IMR-90 (cell line): Measurements from ENCODE around the gene RPL4. TPM values are rescaled to one million over a fixed set of nuclear protein-coding genes. Genes with fewer than 3 reads are reported as not detected.

Source experiments
- ATAC-seq: fragments of 200-7000 bp; cut with Tn5 transposase; 2 replicates; pipeline ENCODE4 v1.9.1; 2020; ENCODE audit warnings: low read depth, mild to moderate bottlenecking, moderate library complexity
- BruUV-seq: library from RNA; stranded (reverse); fragments of 400-500 nt; replicated peaks from 2 replicates; lab custom pipeline; 2021; lab: Mats Ljungman, UMichigan
- CTCF ChIA-PET: fragments of 300-600 bp; formaldehyde crosslinking; extraction: SDS; loops from one replicate; lab custom pipeline; 2021; ENCODE audit warnings: antibody characterized with exemption; lab: Yijun Ruan, JAX
- POLR2A ChIA-PET: fragments of 300-600 bp; sonication (Branson Sonifier 250); formaldehyde crosslinking; loops from one replicate; lab custom pipeline; 2022; ENCODE audit warnings: antibody characterized with exemption; ENCODE audit not compliant: unreplicated experiment; lab: Charles Lee
- DNase-seq: peaks from one replicate; pipeline ENCODE4 v3.0.0; 2013
- H2AFZ ChIP-seq: replicated peaks from 2 replicates; pipeline ENCODE3; 2013; ENCODE audit warnings: low read length, mild to moderate bottlenecking; ENCODE audit not compliant: poor library complexity
- H2AK5ac ChIP-seq: 2 replicates; pipeline ENCODE4 v1.6.1; 2013; ENCODE audit warnings: low read depth, low read length, inconsistent platforms
- H2AK9ac ChIP-seq: replicated peaks from 2 replicates; pipeline ENCODE3; 2013; ENCODE audit warnings: mild to moderate bottlenecking, low read depth, low read length, moderate library complexity; ENCODE audit not compliant: poor library complexity
- H2BK120ac ChIP-seq: 2 replicates; pipeline ENCODE4 v1.6.1; 2013; ENCODE audit warnings: low read depth, low read length, inconsistent platforms
- H2BK15ac ChIP-seq: 3 replicates; pipeline ENCODE4 v1.6.1; 2013; ENCODE audit warnings: low read depth, low read length, inconsistent platforms
- H2BK20ac ChIP-seq: 2 replicates; pipeline ENCODE4 v1.6.1; 2013; ENCODE audit warnings: low read depth, mild to moderate bottlenecking, inconsistent platforms, low read length, moderate library complexity
- H2BK5ac ChIP-seq: 2 replicates; pipeline ENCODE4 v1.6.1; 2013; ENCODE audit warnings: mild to moderate bottlenecking, low read depth, low read length, inconsistent platforms; ENCODE audit not compliant: poor library complexity, severe bottlenecking
- H3K14ac ChIP-seq: replicated peaks from 2 replicates; pipeline ENCODE4 v1.6.1; 2013; ENCODE audit warnings: low read depth, low read length, inconsistent platforms
- H3K18ac ChIP-seq: 2 replicates; pipeline ENCODE4 v1.6.1; 2013; ENCODE audit warnings: low read depth, low read length, control low read depth
- H3K23ac ChIP-seq: 2 replicates; pipeline ENCODE4 v1.6.1; 2013; ENCODE audit warnings: low read depth, low read length, inconsistent platforms
- H3K27ac ChIP-seq: 2 replicates; pipeline ENCODE4 v1.5.1; 2013; ENCODE audit warnings: mild to moderate bottlenecking, control low read depth, low read length; ENCODE audit not compliant: insufficient read depth
- H3K27me3 ChIP-seq: 2 replicates; pipeline ENCODE4 v1.6.1; 2013; ENCODE audit warnings: low read length; ENCODE audit not compliant: control insufficient read depth, insufficient read depth
- H3K36me3 ChIP-seq: 2 replicates; pipeline ENCODE4 v1.6.1; 2013; ENCODE audit warnings: low read length, mixed read lengths; ENCODE audit not compliant: control insufficient read depth, insufficient read depth
- H3K4ac ChIP-seq: 2 replicates; pipeline ENCODE4 v1.6.1; 2013; ENCODE audit warnings: low read depth, low read length, inconsistent platforms
- H3K4me1 ChIP-seq: 2 replicates; pipeline ENCODE4 v1.6.1; 2013; ENCODE audit warnings: low read length, mixed read lengths; ENCODE audit not compliant: control insufficient read depth, insufficient read depth
- H3K4me2 ChIP-seq: 2 replicates; pipeline ENCODE4 v1.6.1; 2013; ENCODE audit warnings: low read depth, mild to moderate bottlenecking, control low read depth, low read length, moderate library complexity
- H3K4me3 ChIP-seq: 2 replicates; pipeline ENCODE4 v1.5.1; 2013; ENCODE audit warnings: low read depth, mild to moderate bottlenecking, control low read depth, low read length, moderate library complexity; ENCODE audit not compliant: insufficient read depth
- H3K56ac ChIP-seq: 2 replicates; pipeline ENCODE4 v1.6.1; 2013; ENCODE audit warnings: low read length, inconsistent platforms; ENCODE audit not compliant: insufficient read depth; ENCODE audit errors: extremely low read depth
- H3K79me1 ChIP-seq, 2 experiments: 2 replicates each; pipeline ENCODE4 v1.6.1; 2013; ENCODE audit warnings: low read length in 2 of 2, inconsistent platforms in 1 of 2, low read depth in 1 of 2
- H3K9ac ChIP-seq: 2 replicates; pipeline ENCODE4 v1.6.1; 2013; ENCODE audit warnings: low read depth, low read length, control low read depth
- H3K9me1 ChIP-seq: 2 replicates; pipeline ENCODE4 v1.6.1; 2013; ENCODE audit warnings: low read length, inconsistent platforms; ENCODE audit not compliant: insufficient read depth
- H3K9me3 ChIP-seq: 2 replicates; pipeline ENCODE4 v1.6.1; 2013; ENCODE audit warnings: low read length; ENCODE audit not compliant: control insufficient read depth, insufficient read depth
- H4K20me1 ChIP-seq: 2 replicates; pipeline ENCODE4 v1.6.1; 2013; ENCODE audit warnings: low read length, inconsistent platforms; ENCODE audit not compliant: insufficient read depth
- H4K5ac ChIP-seq: 2 replicates; pipeline ENCODE4 v1.6.1; 2013; ENCODE audit warnings: mild to moderate bottlenecking, low read depth, low read length, control low read depth
- H4K8ac ChIP-seq, 2 experiments: 2 replicates each; pipeline ENCODE4 v1.6.1; 2013; ENCODE audit warnings: low read depth in 2 of 2, low read length in 2 of 2, control low read depth in 1 of 2, inconsistent platforms in 1 of 2
- H4K91ac ChIP-seq: 2 replicates; pipeline ENCODE4 v1.6.1; 2013; ENCODE audit warnings: low read depth, low read length, inconsistent platforms; ENCODE audit not compliant: insufficient read depth
- BHLHE40 ChIP-seq: fragments of 150-350 bp; IDR thresholded peaks from 2 replicates; pipeline ENCODE4 v1.6.1; 2016; ENCODE audit warnings: mild to moderate bottlenecking, low read depth, low read length
- FOS ChIP-seq: fragments of 150-350 bp; IDR thresholded peaks from 2 replicates; pipeline ENCODE4 v1.6.1; 2016; ENCODE audit warnings: low read depth, low read length
- MXI1 ChIP-seq: IDR thresholded peaks from 2 replicates; pipeline ENCODE4 v1.6.1; 2012; ENCODE audit warnings: low read depth, mild to moderate bottlenecking, low read length, moderate library complexity, borderline replicate concordance
- NFE2L2 ChIP-seq: fragments of 150-350 bp; IDR thresholded peaks from 2 replicates; pipeline ENCODE4 v1.6.1; 2016; ENCODE audit warnings: low read depth, mild to moderate bottlenecking, low read length
- RAD21 ChIP-seq: IDR thresholded peaks from 2 replicates; pipeline ENCODE4 v1.6.1; 2012; ENCODE audit warnings: low read length, improper control_type of control experiment
- RCOR1 ChIP-seq: IDR thresholded peaks from 2 replicates; pipeline ENCODE4 v1.6.1; 2012; ENCODE audit warnings: mild to moderate bottlenecking, low read length, improper control_type of control experiment; ENCODE audit not compliant: insufficient replicate concordance
- SMC3 ChIP-seq: fragments of 150-350 bp; IDR thresholded peaks from 2 replicates; pipeline ENCODE4 v1.6.1; 2016; ENCODE audit warnings: low read depth, mild to moderate bottlenecking, antibody characterized with exemption, low read length, moderate library complexity
- WGBS, 2 experiments: methylation state at CpG; one replicate each; pipeline versions ENCODE4 v1.1.5 to v1.1.7; 2013; ENCODE audit warnings: missing lambda C conversion rate in 2 of 2; ENCODE audit not compliant: insufficient read length in 1 of 2; ENCODE audit errors: extremely low coverage in 2 of 2; 5-methylcytosine and 5-hydroxymethylcytosine counted together
- dilution Hi-C: fragments of 300-500 bp; cut with HindIII; formaldehyde crosslinking; loops from one replicate; pipeline ENCODE4 v1.14.3; 2018; ENCODE audit warnings: low sequenced_read_pairs; ENCODE audit not compliant: unreplicated experiment
- in situ Hi-C: fragments of 300-500 bp; cut with MboI; formaldehyde crosslinking; loops from 3 replicates; pipeline ENCODE4 v1.14.3; 2019; ENCODE audit warnings: low sequenced_read_pairs, inconsistent platforms, mixed read lengths
- intact Hi-C: fragments of 100-400 bp; cut with micrococcal nuclease; formaldehyde crosslinking; loops from 2 replicates; pipeline ENCODE4 v1.10.0; 2022
- polyA plus RNA-seq, 3 experiments: library from polyadenylated mRNA; depleted of rRNA; stranded (reverse); fragments of >200 nt; gene quantifications; 2 replicates each; pipeline ENCODE4 v1.2.3, GENCODE V29; 2012; ENCODE audit warnings: low replicate concordance in 1 of 3
- total RNA-seq: library from RNA; depleted of rRNA; stranded (reverse); fragments of >200 nt; gene quantifications from 2 replicates; pipeline ENCODE4 v1.2.3, GENCODE V29; 2012
- TF ChIP-seq, protein P1 (sequence below): fragments of 150-350 bp; IDR thresholded peaks from 2 replicates; pipeline ENCODE4 v1.6.1; 2017; ENCODE audit warnings: mild to moderate bottlenecking, antibody characterized with exemption, low read length, low read depth

Gene RPL4
- total and polyA plus RNA-seq, 2 of the 4 experiments (the other 2 are of a cell fraction): 4,083 to 13,244 TPM

DNA sequence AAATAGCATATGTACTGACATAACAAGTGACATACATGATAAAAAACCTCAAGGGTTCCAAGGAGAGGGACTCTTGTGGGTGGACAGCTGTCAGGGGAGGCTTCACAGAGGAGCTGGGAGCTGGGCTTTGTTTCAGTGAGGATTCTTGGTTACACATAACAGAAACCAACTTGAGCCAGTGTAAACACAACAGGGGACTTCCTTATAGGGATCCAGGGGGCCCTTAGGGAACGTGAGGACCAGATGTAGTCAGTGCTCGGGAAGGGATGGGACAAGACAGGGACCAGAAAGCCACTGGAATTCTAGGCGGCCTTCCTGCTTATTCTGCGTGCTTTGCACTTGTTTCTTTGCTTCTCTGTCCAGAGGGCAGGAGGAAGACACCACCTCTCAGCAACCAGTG, 42.0 kb downstream of the RPL4 start:
- TF ChIP-seq FOS (no peak), RAD21 (no peak), SMC3 (no peak), BHLHE40 (no peak), RCOR1 (no peak), NFE2L2 (no peak), MXI1 (no peak)
- TF ChIP-seq, protein P1, sequence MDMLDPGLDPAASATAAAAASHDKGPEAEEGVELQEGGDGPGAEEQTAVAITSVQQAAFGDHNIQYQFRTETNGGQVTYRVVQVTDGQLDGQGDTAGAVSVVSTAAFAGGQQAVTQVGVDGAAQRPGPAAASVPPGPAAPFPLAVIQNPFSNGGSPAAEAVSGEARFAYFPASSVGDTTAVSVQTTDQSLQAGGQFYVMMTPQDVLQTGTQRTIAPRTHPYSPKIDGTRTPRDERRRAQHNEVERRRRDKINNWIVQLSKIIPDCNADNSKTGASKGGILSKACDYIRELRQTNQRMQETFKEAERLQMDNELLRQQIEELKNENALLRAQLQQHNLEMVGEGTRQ: no peak
- ATAC-seq (no peak), DNase-seq (peak; percentile 12)
- Histone ChIP-seq H3K56ac (no peak overlapping the region), H3K4me2 (no peak overlapping the region), H3K9me1 (peaks cover 15% of the 10 kb centered on the region), H3K27me3 (no peaks in the 10 kb centered on the region), H2BK15ac (no peak overlapping the region), H3K23ac (no peak overlapping the region; the same call in 1 of the 2 replicates), H4K91ac (no peak overlapping the region), H4K20me1 (peaks cover 3% of the 10 kb centered on the region; the same call in 1 of the 2 replicates), H3K4ac (no peak overlapping the region), H3K79me1 (peaks cover 23 to 46% of the 10 kb centered on the region in 2 experiments), H3K36me3 (peaks cover 1% of the 10 kb centered on the region; the same call in 1 of the 2 replicates), H4K8ac (no peak overlapping the region), H4K5ac (no peak overlapping the region), H3K27ac (no peak overlapping the region), H3K18ac (no peak overlapping the region), H2BK120ac (no peak overlapping the region), H2BK5ac (no peak overlapping the region), H2AFZ (no peak overlapping the region), H2BK20ac (no peak overlapping the region), H2AK5ac (no peak overlapping the region), H3K4me3 (no peak overlapping the region), H3K9ac (no peak overlapping the region), H3K9me3 (no peaks in the 10 kb centered on the region), H3K14ac (no peak overlapping the region), H2AK9ac (no peak overlapping the region), H3K4me1 (peaks cover 6% of the 10 kb centered on the region)
- no TSS peak for BruUV-seq
- no CpG with 5 or more reads among the region's 4 CpGs for WGBS, 2 experiments
- in situ Hi-C loops (no loop called here), intact Hi-C loops (no loop called here), dilution Hi-C loops (no loop called here)
- CTCF ChIA-PET: no interaction called here
- POLR2A ChIA-PET: no interaction called here
